Kidney (tissue), 14 donors: ENCODE results near the gene RGL2. TPM values are rescaled to one million over a fixed set of nuclear protein-coding genes. Genes with fewer than 3 reads are reported as not detected.

ENCODE experiments used
- DNase-seq, 5 donors: peaks; one replicate each; pipeline ENCODE4 v3.0.0-alpha.2; 2013 to 2020
- FAIRE-seq: peaks from 2 replicates; lab custom pipeline; 2012; peaks lifted over from hg19 to GRCh38; lab: Jason Lieb, UNC
- H3K27ac ChIP-seq, 2 donors: one replicate each; pipeline ENCODE4 v1.7.0; 2013; ENCODE audit warnings: low read depth in 2 of 2, low read length in 2 of 2, inconsistent platforms in 1 of 2
- H3K27me3 ChIP-seq: one replicate; pipeline ENCODE4 v1.7.1; 2013; ENCODE audit warnings: low read length, inconsistent platforms; ENCODE audit not compliant: control insufficient read depth, insufficient read depth
- H3K36me3 ChIP-seq, 3 donors: one replicate each; pipeline versions ENCODE4 v1.7.0 to v1.7.1; 2013; ENCODE audit warnings: low read length in 3 of 3, control low read depth in 1 of 3, inconsistent platforms in 1 of 3; ENCODE audit not compliant: insufficient read depth in 3 of 3, control insufficient read depth in 2 of 3
- H3K4me1 ChIP-seq, 3 donors: one replicate each; pipeline versions ENCODE4 v1.7.0 to v1.7.1; 2013; ENCODE audit warnings: low read length in 3 of 3, inconsistent platforms in 1 of 3, low read depth in 1 of 3; ENCODE audit not compliant: control insufficient read depth in 2 of 3, insufficient read depth in 2 of 3
- H3K4me3 ChIP-seq, 3 donors: one replicate each; pipeline versions ENCODE4 v1.7.0 to v1.8.1; 2013; ENCODE audit warnings: low read length in 3 of 3, control low read depth in 1 of 3, inconsistent platforms in 1 of 3
- H3K9ac ChIP-seq, 3 donors: one replicate each; pipeline versions ENCODE4 v1.7.0 to v1.7.1; 2013; ENCODE audit warnings: low read length in 3 of 3, control low read depth in 1 of 3, inconsistent platforms in 1 of 3
- H3K9me3 ChIP-seq, 3 donors: one replicate each; pipeline versions ENCODE4 v1.7.0 to v1.7.1; 2013; ENCODE audit warnings: low read length in 3 of 3, control low read depth in 1 of 3, inconsistent platforms in 1 of 3; ENCODE audit not compliant: control insufficient read depth in 2 of 3, insufficient read depth in 1 of 3
- intact Hi-C: fragments of 100-400 bp; cut with DNase I; formaldehyde crosslinking; loops from one replicate; pipeline ENCODE4 v1.11.1; 2022
- polyA plus RNA-seq: library from polyadenylated mRNA; stranded (reverse); fragments of 350-450 nt; fragmentation: Illumina TruSeq; extraction: RNeasy Lipid Tissue Mini Kit (QIAGEN cat#74804); gene quantifications from one replicate; pipeline ENCODE4 v1.2.3, GENCODE V29; 2014; ENCODE audit warnings: low read depth, low replicate concordance; ENCODE audit not compliant: insufficient read depth
- total RNA-seq: library from RNA; stranded (reverse); fragmentation: NEBNext Ultra II Directional; extraction: Animal tissue kit (Norgen Biotek cat#: 25700); gene quantifications from one replicate; pipeline ENCODE4 v1.2.1, GENCODE V29; 2021
- TF ChIP-seq, protein P1 (sequence below): IDR thresholded peaks from 3 replicates; pipeline ENCODE4 v1.5.1; 2012; ENCODE audit warnings: mild to moderate bottlenecking, moderate library complexity, borderline replicate concordance; ENCODE audit not compliant: insufficient read depth; ENCODE audit errors: extremely low read depth
- donor health status: control.
- donor health status: control.
- donor health status: control.
- donor health status: control.
- donor health status: control.
- donor health status: DM: yes; HTN: yes; CAD: no.
- donor health status: Normal renal cell carcinoma (clear cell type).

RGL2 gene
- total and polyA plus RNA-seq, 2 donors from 2014 or later = 56.2 to 92.4 TPM

DNA sequence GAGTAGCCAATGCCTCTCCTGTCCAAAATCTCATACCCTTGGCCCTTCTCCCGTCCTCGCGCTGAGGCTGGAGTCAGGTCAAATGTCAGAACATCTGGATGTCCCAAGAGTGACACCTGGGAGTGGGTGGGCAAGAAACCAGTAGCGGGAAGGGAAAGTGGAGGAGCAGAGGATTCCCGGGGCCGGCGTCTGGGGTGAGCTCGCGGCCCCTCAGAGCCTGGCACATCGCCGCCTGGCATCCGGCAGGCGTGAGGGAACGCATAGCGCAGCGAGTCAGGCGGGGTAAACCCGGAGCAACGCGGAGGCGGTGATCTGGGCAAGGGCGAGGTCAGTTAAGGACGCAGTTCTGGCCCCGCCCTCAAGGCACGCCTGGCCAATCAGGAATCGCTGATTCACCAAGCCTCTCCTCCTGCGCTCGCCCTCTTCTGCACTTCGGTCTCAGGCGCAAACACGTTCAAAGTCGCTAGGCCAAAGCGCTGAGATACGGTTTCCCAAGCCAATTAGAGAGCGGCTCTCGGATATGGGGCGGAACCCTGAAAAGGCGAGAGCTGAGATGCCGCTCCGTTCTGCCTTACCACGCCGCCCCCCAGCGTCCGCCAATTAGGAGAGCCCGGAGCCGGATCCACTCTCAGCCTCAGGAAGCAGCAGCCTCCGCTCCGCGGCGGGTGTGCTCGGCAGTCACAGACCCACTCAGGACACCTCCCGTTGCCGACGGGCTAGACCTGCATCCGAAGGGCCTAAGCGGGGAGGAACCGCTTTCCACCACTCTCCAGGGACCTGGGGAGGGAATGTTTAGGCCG is 49.6 kb downstream of the RGL2 start:
- H3K9ac ChIP-seq = peak overlapping the region; percentile 75 to 90 (median 88)
- peak overlapping the region; percentile 92 to 97 for H3K27ac ChIP-seq
- intact Hi-C loops = no loop called here
- H3K9me3 ChIP-seq = no peaks in the 10 kb centered on the region
- peaks cover 0 to 20% (median 9%) of the 10 kb centered on the region in 3 donors for H3K4me1 ChIP-seq
- H3K27me3 ChIP-seq = no peaks in the 10 kb centered on the region
- H3K36me3 ChIP-seq = peaks cover 0 to 3% (median 0%) of the 10 kb centered on the region in 3 donors
- FAIRE-seq (peak; percentile 94), DNase-seq (peak; percentile 96 to 99 (median 98))
- peak overlapping the region; percentile 61 to 81 (median 77) for H3K4me3 ChIP-seq
- TF ChIP-seq, protein P1, sequence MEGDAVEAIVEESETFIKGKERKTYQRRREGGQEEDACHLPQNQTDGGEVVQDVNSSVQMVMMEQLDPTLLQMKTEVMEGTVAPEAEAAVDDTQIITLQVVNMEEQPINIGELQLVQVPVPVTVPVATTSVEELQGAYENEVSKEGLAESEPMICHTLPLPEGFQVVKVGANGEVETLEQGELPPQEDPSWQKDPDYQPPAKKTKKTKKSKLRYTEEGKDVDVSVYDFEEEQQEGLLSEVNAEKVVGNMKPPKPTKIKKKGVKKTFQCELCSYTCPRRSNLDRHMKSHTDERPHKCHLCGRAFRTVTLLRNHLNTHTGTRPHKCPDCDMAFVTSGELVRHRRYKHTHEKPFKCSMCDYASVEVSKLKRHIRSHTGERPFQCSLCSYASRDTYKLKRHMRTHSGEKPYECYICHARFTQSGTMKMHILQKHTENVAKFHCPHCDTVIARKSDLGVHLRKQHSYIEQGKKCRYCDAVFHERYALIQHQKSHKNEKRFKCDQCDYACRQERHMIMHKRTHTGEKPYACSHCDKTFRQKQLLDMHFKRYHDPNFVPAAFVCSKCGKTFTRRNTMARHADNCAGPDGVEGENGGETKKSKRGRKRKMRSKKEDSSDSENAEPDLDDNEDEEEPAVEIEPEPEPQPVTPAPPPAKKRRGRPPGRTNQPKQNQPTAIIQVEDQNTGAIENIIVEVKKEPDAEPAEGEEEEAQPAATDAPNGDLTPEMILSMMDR = peak; percentile 21

DNA sequence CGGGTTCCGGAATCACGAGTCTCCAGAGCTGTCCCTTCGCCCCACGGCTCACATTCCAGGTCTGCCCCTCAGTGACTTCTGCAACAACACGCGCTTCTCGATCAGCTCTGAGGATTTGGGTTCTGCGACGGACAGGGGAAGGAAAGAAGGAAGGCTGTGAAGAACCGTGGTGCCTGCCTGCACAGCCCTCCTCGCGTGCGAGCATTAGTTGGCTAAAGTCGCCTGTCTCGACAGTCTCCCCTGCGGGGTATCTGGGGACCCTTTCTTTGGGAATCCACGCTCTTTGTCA is 50.2 kb downstream of the RGL2 start:
- Histone ChIP-seq H3K4me3 (peak overlapping the region; percentile 61 to 81 (median 77)), H3K36me3 (peaks cover 0 to 3% (median 0%) of the 10 kb centered on the region in 3 donors), H3K9ac (peak overlapping the region; percentile 70 to 90 (median 75)), H3K27me3 (no peaks in the 10 kb centered on the region), H3K27ac (peak overlapping the region; percentile 89 to 97), H3K9me3 (no peaks in the 10 kb centered on the region), H3K4me1 (peaks cover 0 to 20% (median 9%) of the 10 kb centered on the region in 3 donors)
- TF ChIP-seq, protein P1 = no peak
- no peak for DNase-seq
- intact Hi-C loops = no loop called here
- no peak for FAIRE-seq

DNA sequence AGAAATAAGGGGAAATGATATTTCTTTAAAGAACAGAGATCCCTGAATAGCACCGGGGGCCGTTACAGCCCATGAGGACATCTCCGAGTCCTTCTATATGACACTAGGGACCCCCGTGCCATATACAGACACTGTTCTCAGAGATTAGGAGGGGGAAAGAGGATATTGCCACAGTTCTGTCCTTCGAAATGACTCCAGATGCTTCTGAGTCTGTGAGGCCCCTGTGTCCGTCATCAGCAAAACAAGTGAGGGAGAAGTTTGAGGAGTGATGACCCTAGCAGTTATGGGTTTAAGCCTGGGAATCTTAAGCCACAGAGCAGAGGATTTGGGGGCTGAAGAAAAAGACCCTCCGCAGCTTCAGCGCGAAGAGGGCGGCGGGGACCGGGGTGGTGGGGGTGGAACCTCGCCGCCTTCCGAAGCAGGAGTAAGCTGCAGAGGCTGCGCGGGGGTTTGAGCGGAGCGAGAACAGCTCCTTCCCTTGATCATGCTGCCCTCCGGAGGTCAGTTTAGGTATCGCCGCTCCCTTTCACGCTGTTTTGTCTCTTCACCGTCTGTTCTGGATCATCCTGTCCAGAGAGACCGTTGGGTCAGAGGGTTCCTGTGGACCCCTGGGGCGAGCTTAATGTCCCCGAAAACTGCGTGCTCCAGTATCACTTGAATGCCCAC is 50.6 kb downstream of the RGL2 start:
- DNase-seq (peak; percentile 91 to 95 (median 93)), FAIRE-seq (no peak)
- Histone ChIP-seq H3K4me1 (peaks cover 0 to 20% (median 9%) of the 10 kb centered on the region in 3 donors), H3K4me3 (peak overlapping the region; percentile 61 to 81 (median 77)), H3K9me3 (no peaks in the 10 kb centered on the region), H3K9ac (peak overlapping the region; percentile 70 to 90 (median 75)), H3K27ac (peak overlapping the region; percentile 89 to 97), H3K27me3 (no peaks in the 10 kb centered on the region), H3K36me3 (peaks cover 0 to 3% (median 0%) of the 10 kb centered on the region in 3 donors)
- TF ChIP-seq, protein P1 = peak; percentile 99
- intact Hi-C loops = no loop called here
